Stimulated activated CD8-positive, alpha-beta memory T cell treated with anti-CD3 and anti-CD28 coated beads, Interleukin-12 subunit alpha, Interleukin-12 subunit beta, amount 100 ng/mL, for 1 hour (primary cell): ENCODE results near the gene C14orf132.

Experiments
- DNase-seq: peaks from one replicate; pipeline ENCODE4 v3.0.0-alpha.2; 2020; ENCODE audit warnings: low read depth

The C14orf132 gene

GRCh38 chr14:96119947-96120346 is 80.8 kb downstream of the C14orf132 start:
- DNase-seq, result no peak

- DNase-seq, result no peak
These were observed 81.2 kb downstream of the C14orf132 start for GRCh38 chr14:96120392-96120791.

- no peak for DNase-seq
These were observed 81.8 kb downstream of the C14orf132 start for GRCh38 chr14:96120941-96121340.

GRCh38 chr14:96121660-96122395 is 82.7 kb downstream of the C14orf132 start:
- DNase-seq, result no peak

GRCh38 chr14:96122496-96122895 is 83.3 kb downstream of the C14orf132 start:
- no peak for DNase-seq

- no peak for DNase-seq
These were observed 86.4 kb downstream of the C14orf132 start for GRCh38 chr14:96125536-96125935.

- DNase-seq, result no peak
These were observed 87.2 kb downstream of the C14orf132 start for GRCh38 chr14:96126339-96126782.

GRCh38 chr14:96126783-96127271 is 87.7 kb downstream of the C14orf132 start:
- DNase-seq, result no peak

GRCh38 chr14:96129128-96129736 is 90.1 kb downstream of the C14orf132 start:
- no peak for DNase-seq

- no peak for DNase-seq
These were observed 91.2 kb downstream of the C14orf132 start for GRCh38 chr14:96130391-96130790.

GRCh38 chr14:96130854-96131253 is 91.7 kb downstream of the C14orf132 start:
- no peak for DNase-seq

GRCh38 chr14:96131836-96132235 is 92.7 kb downstream of the C14orf132 start:
- DNase-seq, result no peak

GRCh38 chr14:96134508-96134907 is 95.3 kb downstream of the C14orf132 start:
- no peak for DNase-seq

GRCh38 chr14:96135285-96135684 is 96.1 kb downstream of the C14orf132 start:
- no peak for DNase-seq

GRCh38 chr14:96136371-96137005 is 97.3 kb downstream of the C14orf132 start:
- DNase-seq, result no peak

- DNase-seq, result no peak
These were observed 99.1 kb downstream of the C14orf132 start for GRCh38 chr14:96138241-96138640.

GRCh38 chr14:96139169-96139568 is 100.0 kb downstream of the C14orf132 start:
- no peak for DNase-seq

- DNase-seq, result no peak
These were observed 100.7 kb downstream of the C14orf132 start for GRCh38 chr14:96139879-96140278.

- no peak for DNase-seq
These were observed 101.8 kb downstream of the C14orf132 start for GRCh38 chr14:96140952-96141351.
